Measurements from ENCODE around the gene SEC62. TPM values are rescaled to one million over a fixed set of nuclear protein-coding genes. Genes with fewer than 3 reads are reported as not detected.

The SEC62 gene
- total and polyA plus RNA-seq, 9 of the 15 experiments (the other 6 are each of a cell fraction or from before 2014, with no cell fraction given): 34.5 to 152 (median 51.8) TPM

GRCh38 chr3:169966951-169967915 lies 626 bp downstream of the SEC62 start (continued):
- TF ChIP-seq, protein P1, sequence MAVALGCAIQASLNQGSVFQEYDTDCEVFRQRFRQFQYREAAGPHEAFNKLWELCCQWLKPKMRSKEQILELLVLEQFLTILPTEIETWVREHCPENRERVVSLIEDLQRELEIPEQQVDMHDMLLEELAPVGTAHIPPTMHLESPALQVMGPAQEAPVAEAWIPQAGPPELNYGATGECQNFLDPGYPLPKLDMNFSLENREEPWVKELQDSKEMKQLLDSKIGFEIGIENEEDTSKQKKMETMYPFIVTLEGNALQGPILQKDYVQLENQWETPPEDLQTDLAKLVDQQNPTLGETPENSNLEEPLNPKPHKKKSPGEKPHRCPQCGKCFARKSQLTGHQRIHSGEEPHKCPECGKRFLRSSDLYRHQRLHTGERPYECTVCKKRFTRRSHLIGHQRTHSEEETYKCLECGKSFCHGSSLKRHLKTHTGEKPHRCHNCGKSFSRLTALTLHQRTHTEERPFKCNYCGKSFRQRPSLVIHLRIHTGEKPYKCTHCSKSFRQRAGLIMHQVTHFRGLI (CRISPR knock-in tag; IDR thresholded peaks at IDR 0.05): no peak
- no peak for TF ChIP-seq DDX20 (tag; IDR thresholded peaks at IDR 0.05; ENCODE audit: low read depth)
- TF ChIP-seq RCOR1 (IDR thresholded peaks at IDR 0.05; ENCODE audit: borderline replicate concordance in 1 of 2, low read depth in 2 of 2, low read length in 2 of 2): no peak
- TF ChIP-seq EGR1 (conservative IDR thresholded peaks at IDR 0.05): no peak
- no peak for TF ChIP-seq TRIM24 (IDR thresholded peaks at IDR 0.05)
- no peak for TF ChIP-seq PPARD (CRISPR knock-in tag; IDR thresholded peaks at IDR 0.05)
- TF ChIP-seq ZNF224 (CRISPR knock-in tag; IDR thresholded peaks at IDR 0.05): no peak
- TF ChIP-seq TRIM28 (IDR thresholded peaks at IDR 0.05): no peak
- TF ChIP-seq MEF2D (tag; conservative IDR thresholded peaks at IDR 0.05; ENCODE audit: low read depth): no peak
- no peak for TF ChIP-seq ADNP (tag; IDR thresholded peaks at IDR 0.05)
- TF ChIP-seq, protein P2, sequence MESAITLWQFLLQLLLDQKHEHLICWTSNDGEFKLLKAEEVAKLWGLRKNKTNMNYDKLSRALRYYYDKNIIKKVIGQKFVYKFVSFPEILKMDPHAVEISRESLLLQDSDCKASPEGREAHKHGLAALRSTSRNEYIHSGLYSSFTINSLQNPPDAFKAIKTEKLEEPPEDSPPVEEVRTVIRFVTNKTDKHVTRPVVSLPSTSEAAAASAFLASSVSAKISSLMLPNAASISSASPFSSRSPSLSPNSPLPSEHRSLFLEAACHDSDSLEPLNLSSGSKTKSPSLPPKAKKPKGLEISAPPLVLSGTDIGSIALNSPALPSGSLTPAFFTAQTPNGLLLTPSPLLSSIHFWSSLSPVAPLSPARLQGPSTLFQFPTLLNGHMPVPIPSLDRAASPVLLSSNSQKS (CRISPR knock-in tag; IDR thresholded peaks at IDR 0.05): no peak
- 0 out of 2 replicates have a peak, but pooled peaks have one; percentile 78 for TF ChIP-seq FOXK1 (CRISPR knock-in tag; IDR thresholded peaks at IDR 0.05; ENCODE audit: borderline replicate concordance)
- TF ChIP-seq MGA (IDR thresholded peaks at IDR 0.05): no peak
